ENCODE measurements around the gene NCBP2L. TPM values are rescaled to one million over a fixed set of nuclear protein-coding genes. Genes with fewer than 3 reads are reported as not detected.
A peak's percentile ranks its signal among the peaks of the same experiment; 100 is the strongest.

NCBP2L gene
- total and polyA plus RNA-seq, 2 experiments from 2014 or later, result not detected

GRCh38 chrX:107826238-107827029 lies 48.9 kb downstream of the NCBP2L start (continued):
- TF ChIP-seq, protein P1, sequence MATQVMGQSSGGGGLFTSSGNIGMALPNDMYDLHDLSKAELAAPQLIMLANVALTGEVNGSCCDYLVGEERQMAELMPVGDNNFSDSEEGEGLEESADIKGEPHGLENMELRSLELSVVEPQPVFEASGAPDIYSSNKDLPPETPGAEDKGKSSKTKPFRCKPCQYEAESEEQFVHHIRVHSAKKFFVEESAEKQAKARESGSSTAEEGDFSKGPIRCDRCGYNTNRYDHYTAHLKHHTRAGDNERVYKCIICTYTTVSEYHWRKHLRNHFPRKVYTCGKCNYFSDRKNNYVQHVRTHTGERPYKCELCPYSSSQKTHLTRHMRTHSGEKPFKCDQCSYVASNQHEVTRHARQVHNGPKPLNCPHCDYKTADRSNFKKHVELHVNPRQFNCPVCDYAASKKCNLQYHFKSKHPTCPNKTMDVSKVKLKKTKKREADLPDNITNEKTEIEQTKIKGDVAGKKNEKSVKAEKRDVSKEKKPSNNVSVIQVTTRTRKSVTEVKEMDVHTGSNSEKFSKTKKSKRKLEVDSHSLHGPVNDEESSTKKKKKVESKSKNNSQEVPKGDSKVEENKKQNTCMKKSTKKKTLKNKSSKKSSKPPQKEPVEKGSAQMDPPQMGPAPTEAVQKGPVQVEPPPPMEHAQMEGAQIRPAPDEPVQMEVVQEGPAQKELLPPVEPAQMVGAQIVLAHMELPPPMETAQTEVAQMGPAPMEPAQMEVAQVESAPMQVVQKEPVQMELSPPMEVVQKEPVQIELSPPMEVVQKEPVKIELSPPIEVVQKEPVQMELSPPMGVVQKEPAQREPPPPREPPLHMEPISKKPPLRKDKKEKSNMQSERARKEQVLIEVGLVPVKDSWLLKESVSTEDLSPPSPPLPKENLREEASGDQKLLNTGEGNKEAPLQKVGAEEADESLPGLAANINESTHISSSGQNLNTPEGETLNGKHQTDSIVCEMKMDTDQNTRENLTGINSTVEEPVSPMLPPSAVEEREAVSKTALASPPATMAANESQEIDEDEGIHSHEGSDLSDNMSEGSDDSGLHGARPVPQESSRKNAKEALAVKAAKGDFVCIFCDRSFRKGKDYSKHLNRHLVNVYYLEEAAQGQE (IDR thresholded peaks at IDR 0.05; ENCODE audit: unreplicated experiment), result no peak
- no peak for TF ChIP-seq STAT1 (IDR thresholded peaks at IDR 0.05; ENCODE audit: unreplicated experiment)

- Mint-ChIP-seq H3K27me3 (ENCODE audit: insufficient read depth, low read depth, poor library complexity) (peaks cover 26% of the 10 kb centered on the region), H3K9me3 (no peaks in the 10 kb centered on the region), H3K4me3 (peak overlapping the region; percentile 68), H3K4me1 (peaks cover 13% of the 10 kb centered on the region; the same call in 2 of the 3 replicates), H3K36me3 (ENCODE audit: low read depth) (no peaks in the 10 kb centered on the region), H3K27ac (no peak overlapping the region)
- Histone ChIP-seq H3F3A (replicated peaks; ENCODE audit: low read depth) (no peaks in the 10 kb centered on the region), H3K36me3 (ENCODE audit: insufficient read depth) (no peaks in the 10 kb centered on the region), H3K4me1 (ENCODE audit: insufficient read depth) (no peaks in the 10 kb centered on the region), H2AFZ (0 out of 2 replicates have a peak overlapping the region, but pooled peaks have one; percentile 38), H3K27me3 (ENCODE audit: insufficient read depth) (peaks cover 43% of the 10 kb centered on the region), H3K79me2 (replicated peaks; ENCODE audit: insufficient read depth) (no peaks in the 10 kb centered on the region), H3K4me3 (peak overlapping the region; percentile 58), H4K20me1 (replicated peaks; ENCODE audit: insufficient read depth) (no peaks in the 10 kb centered on the region), H3K4me2 (peak overlapping the region; percentile 80), H3K9me2 (ENCODE audit: insufficient read depth) (no peaks in the 10 kb centered on the region), H3K27ac (ENCODE audit: low read depth) (no peak overlapping the region)
- DNase-seq (ENCODE audit: low spot score) (no peak), ATAC-seq (no peak)
- TF ChIP-seq STAT1 (IDR thresholded peaks at IDR 0.05; ENCODE audit: unreplicated experiment) (no peak), CREB1 (CRISPR knock-in tag; IDR thresholded peaks at IDR 0.05; ENCODE audit: low read depth) (no peak), JUNB (IDR thresholded peaks at IDR 0.05; ENCODE audit: unreplicated experiment) (no peak), NANOG (IDR thresholded peaks at IDR 0.05; ENCODE audit: borderline replicate concordance) (no peak), CTCF (conservative IDR thresholded peaks at IDR 0.05; ENCODE audit: low read depth in 2 of 2) (no peak), EZH2phosphoT487 (IDR thresholded peaks at IDR 0.05; ENCODE audit: unreplicated experiment) (no peak), EZH2 (IDR thresholded peaks at IDR 0.05; ENCODE audit: low read depth, unreplicated experiment) (no peak), POLR2AphosphoS5 (IDR thresholded peaks at IDR 0.05; ENCODE audit: low read depth) (no peak), ZNF114 (CRISPR knock-in tag; IDR thresholded peaks at IDR 0.05) (no peak)
- TF ChIP-seq, protein P2, sequence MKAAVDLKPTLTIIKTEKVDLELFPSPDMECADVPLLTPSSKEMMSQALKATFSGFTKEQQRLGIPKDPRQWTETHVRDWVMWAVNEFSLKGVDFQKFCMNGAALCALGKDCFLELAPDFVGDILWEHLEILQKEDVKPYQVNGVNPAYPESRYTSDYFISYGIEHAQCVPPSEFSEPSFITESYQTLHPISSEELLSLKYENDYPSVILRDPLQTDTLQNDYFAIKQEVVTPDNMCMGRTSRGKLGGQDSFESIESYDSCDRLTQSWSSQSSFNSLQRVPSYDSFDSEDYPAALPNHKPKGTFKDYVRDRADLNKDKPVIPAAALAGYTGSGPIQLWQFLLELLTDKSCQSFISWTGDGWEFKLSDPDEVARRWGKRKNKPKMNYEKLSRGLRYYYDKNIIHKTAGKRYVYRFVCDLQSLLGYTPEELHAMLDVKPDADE (IDR thresholded peaks at IDR 0.05), result no peak
- TF ChIP-seq, protein P1 (IDR thresholded peaks at IDR 0.05; ENCODE audit: unreplicated experiment), result no peak
Observed at GRCh38 chrX:107827030-107827831, 49.7 kb downstream of the NCBP2L start.

Data from GM23338 (cell line).